Lung (tissue), 12 donors: Measurements from ENCODE around the gene ZNF44. TPM values are rescaled to one million over a fixed set of nuclear protein-coding genes. Genes with fewer than 3 reads are reported as not detected.

Experiments used
- ATAC-seq: fragments of 200-7000 bp; cut with Tn5 transposase; one replicate; pipeline ENCODE4 v1.9.1; 2020; ENCODE audit warnings: moderate number of reproducible peaks; ENCODE audit not compliant: insufficient read depth, low FRiP score
- DNase-seq, 3 donors: peaks; one replicate each; pipeline ENCODE4 v3.0.0-alpha.2; 2013 to 2017
- H3K27ac ChIP-seq, 2 donors: one replicate each; pipeline ENCODE4 v1.5.1; 2013; ENCODE audit warnings: mild to moderate bottlenecking in 2 of 2, moderate library complexity in 2 of 2, control low read depth in 1 of 2, inconsistent platforms in 1 of 2, low read depth in 1 of 2, low read length in 1 of 2
- H3K27me3 ChIP-seq, 3 donors: one replicate each; pipeline ENCODE4 v1.5.1; 2013; ENCODE audit warnings: low read length in 2 of 3; ENCODE audit not compliant: control insufficient read depth in 3 of 3, insufficient read depth in 3 of 3
- H3K36me3 ChIP-seq, 4 donors: one replicate each; pipeline ENCODE4 v1.5.1; 2013; ENCODE audit warnings: low read length in 4 of 4, mild to moderate bottlenecking in 1 of 4, moderate library complexity in 1 of 4; ENCODE audit not compliant: control insufficient read depth in 4 of 4, insufficient read depth in 4 of 4
- H3K4me1 ChIP-seq, 5 donors: one replicate each; pipeline ENCODE4 v1.5.1; 2013; ENCODE audit warnings: low read length in 5 of 5, mild to moderate bottlenecking in 2 of 5, moderate library complexity in 1 of 5; ENCODE audit not compliant: control insufficient read depth in 5 of 5, insufficient read depth in 5 of 5
- H3K4me3 ChIP-seq: one replicate; pipeline ENCODE4 v1.5.1; 2013; ENCODE audit warnings: mild to moderate bottlenecking, control low read depth, moderate library complexity
- H3K9ac ChIP-seq, 2 donors: one replicate each; pipeline ENCODE4 v1.5.1; 2013; ENCODE audit warnings: low read length in 2 of 2, control low read depth in 1 of 2; ENCODE audit not compliant: insufficient read depth in 1 of 2
- H3K9me3 ChIP-seq, 4 donors: one replicate each; pipeline ENCODE4 v1.5.1; 2013; ENCODE audit warnings: low read length in 3 of 4, mild to moderate bottlenecking in 1 of 4, moderate library complexity in 1 of 4; ENCODE audit not compliant: control insufficient read depth in 4 of 4, insufficient read depth in 3 of 4
- WGBS, 2 donors: extraction: QIAGEN DNeasy Blood & Tissue Kit; methylation state at CpG; one replicate each; pipeline ENCODE4 v1.1.7; 2013; 5-methylcytosine and 5-hydroxymethylcytosine counted together
- polyA plus RNA-seq, 2 donors: library from polyadenylated mRNA; stranded (reverse); fragments of 200-250 nt; gene quantifications; one replicate each; pipeline ENCODE4 v1.2.1, GENCODE V29; 2013
- total RNA-seq, 2 donors: library from RNA; depleted of rRNA in 1 of 2; stranded (reverse); fragments of >200 nt in 1 of 2; gene quantifications; one replicate each; pipeline ENCODE4 v1.2.1, GENCODE V29; 2014 to 2021
- TF ChIP-seq, protein P1 (sequence below): IDR thresholded peaks from 2 replicates; pipeline ENCODE4 v1.5.1; 2012; ENCODE audit warnings: mild to moderate bottlenecking; ENCODE audit errors: control extremely low read depth, extremely low read depth
- donor health status: control.
- donor health status: control.
- donor health status: Bipolar disorder and iron deficiency.
- donor health status: healthy.
- donor health status: DM: yes; HTN: yes; CAD: no.

Gene ZNF44
- total and polyA plus RNA-seq, 4 donors = 7.1 to 29.3 (median 11.8) TPM

DNA sequence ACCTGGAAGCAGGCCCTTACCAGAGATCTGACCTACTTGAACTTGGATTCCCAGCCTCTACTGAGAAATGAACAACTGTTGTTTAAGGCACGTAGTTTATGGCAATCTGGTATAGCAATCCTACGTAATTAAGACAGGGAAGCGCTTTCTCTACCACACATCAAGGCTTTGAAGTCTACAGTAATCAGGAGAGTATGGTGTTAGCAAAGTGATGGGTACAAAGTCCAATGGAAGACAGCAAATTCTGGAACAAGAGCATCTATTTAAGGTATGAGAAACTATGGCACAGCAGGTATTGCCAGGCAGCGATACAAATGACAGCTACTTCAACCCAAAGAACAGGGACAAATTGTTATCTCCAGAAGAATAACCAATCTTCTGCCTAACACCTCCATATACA, 35.7 kb upstream of the ZNF44 start:
- Histone ChIP-seq H3K27ac (no peak overlapping the region), H3K36me3 (no peaks in the 10 kb centered on the region), H3K9me3 (no peaks in the 10 kb centered on the region), H3K4me3 (no peak overlapping the region), H3K27me3 (no peaks in the 10 kb centered on the region), H3K9ac (no peak overlapping the region), H3K4me1 (peaks cover 0 to 13% (median 0%) of the 10 kb centered on the region in 5 donors)
- WGBS, 2 donors = 97 to 99% methylated on average over 4 of the region's 4 CpGs
- TF ChIP-seq, protein P1, sequence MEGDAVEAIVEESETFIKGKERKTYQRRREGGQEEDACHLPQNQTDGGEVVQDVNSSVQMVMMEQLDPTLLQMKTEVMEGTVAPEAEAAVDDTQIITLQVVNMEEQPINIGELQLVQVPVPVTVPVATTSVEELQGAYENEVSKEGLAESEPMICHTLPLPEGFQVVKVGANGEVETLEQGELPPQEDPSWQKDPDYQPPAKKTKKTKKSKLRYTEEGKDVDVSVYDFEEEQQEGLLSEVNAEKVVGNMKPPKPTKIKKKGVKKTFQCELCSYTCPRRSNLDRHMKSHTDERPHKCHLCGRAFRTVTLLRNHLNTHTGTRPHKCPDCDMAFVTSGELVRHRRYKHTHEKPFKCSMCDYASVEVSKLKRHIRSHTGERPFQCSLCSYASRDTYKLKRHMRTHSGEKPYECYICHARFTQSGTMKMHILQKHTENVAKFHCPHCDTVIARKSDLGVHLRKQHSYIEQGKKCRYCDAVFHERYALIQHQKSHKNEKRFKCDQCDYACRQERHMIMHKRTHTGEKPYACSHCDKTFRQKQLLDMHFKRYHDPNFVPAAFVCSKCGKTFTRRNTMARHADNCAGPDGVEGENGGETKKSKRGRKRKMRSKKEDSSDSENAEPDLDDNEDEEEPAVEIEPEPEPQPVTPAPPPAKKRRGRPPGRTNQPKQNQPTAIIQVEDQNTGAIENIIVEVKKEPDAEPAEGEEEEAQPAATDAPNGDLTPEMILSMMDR = no peak
- DNase-seq (no peak), ATAC-seq (no peak)

GRCh38 chr19:12325690-12326089, 31.0 kb upstream of the ZNF44 start:
- ATAC-seq = no peak

DNA sequence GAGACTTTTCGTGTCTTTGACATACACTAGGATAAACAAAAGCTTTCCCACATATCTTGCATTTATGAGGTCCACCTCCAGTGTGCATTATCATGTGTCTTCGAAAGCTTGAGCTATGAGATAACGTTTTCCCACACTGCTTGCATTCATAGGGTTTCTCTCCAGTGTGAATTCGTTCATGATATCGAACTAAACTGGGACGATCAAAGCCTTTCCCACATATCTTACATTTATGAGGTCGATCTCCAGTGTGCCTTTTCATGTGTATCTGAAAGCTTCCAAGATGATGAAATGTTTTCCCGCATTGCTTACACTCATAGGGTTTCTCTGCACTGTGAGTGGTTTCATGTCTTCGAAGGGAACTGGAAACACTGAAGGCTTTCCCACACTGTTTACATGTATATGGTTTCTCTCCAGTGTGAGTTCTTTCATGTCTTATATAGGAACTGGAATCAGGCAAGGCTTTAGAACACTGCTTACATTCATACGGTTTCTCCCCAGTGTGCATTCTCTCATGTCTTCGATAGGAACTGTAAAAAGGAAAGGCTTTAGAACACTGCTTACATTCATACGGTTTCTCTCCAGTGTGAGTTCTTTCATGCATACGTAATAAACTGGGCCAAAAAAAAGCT, 24.2 kb upstream of the ZNF44 start:
- peaks cover 0 to 8% (median 6%) of the 10 kb centered on the region in 4 donors for H3K9me3 ChIP-seq
- H3K9ac ChIP-seq = no peak overlapping the region
- H3K27ac ChIP-seq = no peak overlapping the region
- H3K36me3 ChIP-seq = peaks cover 12 to 26% (median 19%) of the 10 kb centered on the region in 4 donors
- H3K4me3 ChIP-seq = no peak overlapping the region
- ATAC-seq (no peak), DNase-seq (no peak)
- H3K4me1 ChIP-seq = peaks cover 0 to 2% (median 0%) of the 10 kb centered on the region in 5 donors
- H3K27me3 ChIP-seq = no peaks in the 10 kb centered on the region
- 97 to 98% methylated on average over 13 of the region's 13 CpGs for WGBS, 2 donors
- TF ChIP-seq, protein P1 = no peak

More at GRCh38 chr19:12325690-12326089, 31.0 kb upstream of the ZNF44 start:
- Histone ChIP-seq H3K9me3 (no peaks in the 10 kb centered on the region), H3K4me1 (no peaks in the 10 kb centered on the region), H3K9ac (no peak overlapping the region), H3K4me3 (no peak overlapping the region), H3K36me3 (peaks cover 0 to 9% (median 3%) of the 10 kb centered on the region in 4 donors), H3K27me3 (no peaks in the 10 kb centered on the region), H3K27ac (no peak overlapping the region)
- DNase-seq = no peak
- TF ChIP-seq, protein P1 = no peak
